Measurements from ENCODE around the gene IQGAP1. TPM values are rescaled to one million over a fixed set of nuclear protein-coding genes. Genes with fewer than 3 reads are reported as not detected.
A peak's percentile ranks its signal among the peaks of the same experiment; 100 is the strongest.
"Not testable (repeated sequence)": the region's sequence is repeated elsewhere in the genome, so short reads cannot be mapped to it uniquely, and the experiment has no call there.

Gene IQGAP1
- total RNA-seq, 1 experiment from 2014 or later = 72.4 TPM

DNA sequence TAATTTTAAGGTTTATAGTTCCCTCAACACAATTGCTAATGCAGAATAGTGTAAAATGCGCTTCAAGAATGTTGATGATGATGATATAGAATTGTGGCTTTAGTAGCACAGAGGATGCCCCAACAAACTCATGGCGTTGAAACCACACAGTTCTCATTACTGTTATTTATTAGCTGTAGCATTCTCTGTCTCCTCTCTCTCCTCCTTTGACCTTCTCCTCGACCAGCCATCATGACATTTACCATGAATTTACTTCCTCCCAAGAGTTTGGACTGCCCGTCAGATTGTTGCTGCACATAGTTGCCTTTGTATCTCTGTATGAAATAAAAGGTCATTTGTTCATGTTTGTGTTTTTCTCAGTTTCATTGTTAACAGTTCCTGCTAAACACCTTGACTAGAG lies 113.9 kb downstream of the IQGAP1 start:
- Histone ChIP-seq H2AFZ (ENCODE audit: low read length) (no peak overlapping the region), H2BK20ac (ENCODE audit: low read depth, low read length, poor library complexity, severe bottlenecking) (no peak overlapping the region), H4K91ac (ENCODE audit: insufficient read length, low read depth, low read length) (no peak overlapping the region), H3K4ac (ENCODE audit: low read depth, low read length) (no peak overlapping the region), H3K23ac (ENCODE audit: insufficient read length, low read depth, low read length) (no peak overlapping the region), H3K79me1 (ENCODE audit: insufficient read depth, low read depth, low read length, poor library complexity, severe bottlenecking) (no peaks in the 10 kb centered on the region), H3K56ac (ENCODE audit: insufficient read length, low read depth, low read length) (no peak overlapping the region), H4K5ac (ENCODE audit: insufficient read length, low read depth, low read length) (no peak overlapping the region), H2BK5ac (ENCODE audit: insufficient read length, low read length) (no peak overlapping the region), H4K20me1 (ENCODE audit: control insufficient read depth, insufficient read depth, insufficient read length) (no peaks in the 10 kb centered on the region), H3K27me3 (ENCODE audit: insufficient read depth, low read length) (no peaks in the 10 kb centered on the region), H4K8ac (replicated peaks; ENCODE audit: insufficient read length, low read depth, low read length) (no peak overlapping the region), H2BK12ac (ENCODE audit: insufficient read length, low read depth, low read length) (no peak overlapping the region), H2BK15ac (ENCODE audit: low read depth, low read length) (no peak overlapping the region), H3K4me2 (ENCODE audit: insufficient read depth, insufficient read length, low read length) (no peak overlapping the region), H3K23me2 (ENCODE audit: insufficient read length, low read depth, low read length, poor library complexity, severe bottlenecking) (no peaks in the 10 kb centered on the region), H2AK5ac (ENCODE audit: insufficient read length, low read length) (no peak overlapping the region), H3K27ac (ENCODE audit: insufficient read length, low read depth, low read length) (no peak overlapping the region), H3K18ac (ENCODE audit: insufficient read length, low read depth, low read length) (no peak overlapping the region), H3K4me1 (ENCODE audit: insufficient read depth, low read length) (no peaks in the 10 kb centered on the region), H3K79me2 (ENCODE audit: insufficient read depth, low read length) (no peaks in the 10 kb centered on the region), H3K9ac (ENCODE audit: extremely low read depth, insufficient read length, low read length) (no peak overlapping the region), H3K9me3 (ENCODE audit: control insufficient read depth, low read depth, low read length) (no peaks in the 10 kb centered on the region), H3K14ac (ENCODE audit: insufficient read depth, low read length) (no peak overlapping the region), H3T11ph (ENCODE audit: low read length) (no peak overlapping the region), H2BK120ac (ENCODE audit: low read depth, low read length, poor library complexity, severe bottlenecking) (no peak overlapping the region)
- Mint-ChIP-seq H3K4me3 (no peak overlapping the region), H3K27ac (peak overlapping the region in 1 of 3 experiments; percentile 12; a peak in 2 of 7 replicates), H3K27me3 (ENCODE audit: low read depth) (no peaks in the 10 kb centered on the region), H3K9me3 (no peaks in the 10 kb centered on the region), H3K4me1 (no peaks in the 10 kb centered on the region), H3K36me3 (ENCODE audit: insufficient read depth in 1 of 3, low read depth in 3 of 3) (peaks cover 6 to 31% (median 22%) of the 10 kb centered on the region in 3 experiments; a peak in 6 of 7 replicates)
- TF ChIP-seq, protein P1, sequence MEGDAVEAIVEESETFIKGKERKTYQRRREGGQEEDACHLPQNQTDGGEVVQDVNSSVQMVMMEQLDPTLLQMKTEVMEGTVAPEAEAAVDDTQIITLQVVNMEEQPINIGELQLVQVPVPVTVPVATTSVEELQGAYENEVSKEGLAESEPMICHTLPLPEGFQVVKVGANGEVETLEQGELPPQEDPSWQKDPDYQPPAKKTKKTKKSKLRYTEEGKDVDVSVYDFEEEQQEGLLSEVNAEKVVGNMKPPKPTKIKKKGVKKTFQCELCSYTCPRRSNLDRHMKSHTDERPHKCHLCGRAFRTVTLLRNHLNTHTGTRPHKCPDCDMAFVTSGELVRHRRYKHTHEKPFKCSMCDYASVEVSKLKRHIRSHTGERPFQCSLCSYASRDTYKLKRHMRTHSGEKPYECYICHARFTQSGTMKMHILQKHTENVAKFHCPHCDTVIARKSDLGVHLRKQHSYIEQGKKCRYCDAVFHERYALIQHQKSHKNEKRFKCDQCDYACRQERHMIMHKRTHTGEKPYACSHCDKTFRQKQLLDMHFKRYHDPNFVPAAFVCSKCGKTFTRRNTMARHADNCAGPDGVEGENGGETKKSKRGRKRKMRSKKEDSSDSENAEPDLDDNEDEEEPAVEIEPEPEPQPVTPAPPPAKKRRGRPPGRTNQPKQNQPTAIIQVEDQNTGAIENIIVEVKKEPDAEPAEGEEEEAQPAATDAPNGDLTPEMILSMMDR (conservative IDR thresholded peaks at IDR 0.05) = no peak
- no peak for DNase-seq
- no CpG with 5 or more reads among the region's 4 CpGs for WGBS (ENCODE audit: extremely low coverage, insufficient read length, low lambda C conversion rate)

- H3K18ac ChIP-seq (ENCODE audit: insufficient read length, low read depth, low read length); H3K23ac ChIP-seq (ENCODE audit: insufficient read length, low read depth, low read length); H3K4me1 ChIP-seq (ENCODE audit: insufficient read depth, low read length); H3K4ac ChIP-seq (ENCODE audit: low read depth, low read length); H3K9ac ChIP-seq (ENCODE audit: extremely low read depth, insufficient read length, low read length); H2AK5ac ChIP-seq (ENCODE audit: insufficient read length, low read length); H2BK15ac ChIP-seq (ENCODE audit: low read depth, low read length); H4K5ac ChIP-seq (ENCODE audit: insufficient read length, low read depth, low read length); H3K79me1 ChIP-seq (ENCODE audit: insufficient read depth, low read depth, low read length, poor library complexity, severe bottlenecking); H3K14ac ChIP-seq (ENCODE audit: insufficient read depth, low read length); H3T11ph ChIP-seq (ENCODE audit: low read length); H3K4me1 Mint-ChIP-seq; H2AFZ ChIP-seq (ENCODE audit: low read length); H3K56ac ChIP-seq (ENCODE audit: insufficient read length, low read depth, low read length); H3K27me3 Mint-ChIP-seq (ENCODE audit: low read depth); H2BK20ac ChIP-seq (ENCODE audit: low read depth, low read length, poor library complexity, severe bottlenecking); H3K4me2 ChIP-seq (ENCODE audit: insufficient read depth, insufficient read length, low read length); H2BK120ac ChIP-seq (ENCODE audit: low read depth, low read length, poor library complexity, severe bottlenecking); H3K4me3 Mint-ChIP-seq; H2BK5ac ChIP-seq (ENCODE audit: insufficient read length, low read length); H3K27ac Mint-ChIP-seq; H3K23me2 ChIP-seq (ENCODE audit: insufficient read length, low read depth, low read length, poor library complexity, severe bottlenecking); H4K91ac ChIP-seq (ENCODE audit: insufficient read length, low read depth, low read length); H3K9me3 ChIP-seq (ENCODE audit: control insufficient read depth, low read depth, low read length); H2BK12ac ChIP-seq (ENCODE audit: insufficient read length, low read depth, low read length); DNase-seq; H4K8ac ChIP-seq (replicated peaks; ENCODE audit: insufficient read length, low read depth, low read length); H4K20me1 ChIP-seq (ENCODE audit: control insufficient read depth, insufficient read depth, insufficient read length); H3K27me3 ChIP-seq (ENCODE audit: insufficient read depth, low read length); H3K79me2 ChIP-seq (ENCODE audit: insufficient read depth, low read length); H3K27ac ChIP-seq (ENCODE audit: insufficient read length, low read depth, low read length): not testable (repeated sequence)
- WGBS (ENCODE audit: extremely low coverage, insufficient read length, low lambda C conversion rate) = no CpG with 5 or more reads among the region's 29 CpGs
- Mint-ChIP-seq H3K9me3 (peaks cover 7 to 13% of the 10 kb centered on the region in 2 experiments), H3K36me3 (ENCODE audit: insufficient read depth in 1 of 3, low read depth in 3 of 3) (peaks cover 2 to 16% (median 4%) of the 10 kb centered on the region in 3 experiments; a peak in 3 of 7 replicates)
These were observed 122.7 kb downstream of the IQGAP1 start for GRCh38 chr15:90510781-90511180.

Measured in H9 (cell line).